Measurements from ENCODE around the gene TSHZ2. TPM values are rescaled to one million over a fixed set of nuclear protein-coding genes. Genes with fewer than 3 reads are reported as not detected.

The TSHZ2 gene
- total and polyA plus RNA-seq, 9 of the 15 experiments (the other 6 are each of a cell fraction or from before 2014, with no cell fraction given), result 0.03 to 0.20 (median 0.05) TPM; not detected in 4

DNA sequence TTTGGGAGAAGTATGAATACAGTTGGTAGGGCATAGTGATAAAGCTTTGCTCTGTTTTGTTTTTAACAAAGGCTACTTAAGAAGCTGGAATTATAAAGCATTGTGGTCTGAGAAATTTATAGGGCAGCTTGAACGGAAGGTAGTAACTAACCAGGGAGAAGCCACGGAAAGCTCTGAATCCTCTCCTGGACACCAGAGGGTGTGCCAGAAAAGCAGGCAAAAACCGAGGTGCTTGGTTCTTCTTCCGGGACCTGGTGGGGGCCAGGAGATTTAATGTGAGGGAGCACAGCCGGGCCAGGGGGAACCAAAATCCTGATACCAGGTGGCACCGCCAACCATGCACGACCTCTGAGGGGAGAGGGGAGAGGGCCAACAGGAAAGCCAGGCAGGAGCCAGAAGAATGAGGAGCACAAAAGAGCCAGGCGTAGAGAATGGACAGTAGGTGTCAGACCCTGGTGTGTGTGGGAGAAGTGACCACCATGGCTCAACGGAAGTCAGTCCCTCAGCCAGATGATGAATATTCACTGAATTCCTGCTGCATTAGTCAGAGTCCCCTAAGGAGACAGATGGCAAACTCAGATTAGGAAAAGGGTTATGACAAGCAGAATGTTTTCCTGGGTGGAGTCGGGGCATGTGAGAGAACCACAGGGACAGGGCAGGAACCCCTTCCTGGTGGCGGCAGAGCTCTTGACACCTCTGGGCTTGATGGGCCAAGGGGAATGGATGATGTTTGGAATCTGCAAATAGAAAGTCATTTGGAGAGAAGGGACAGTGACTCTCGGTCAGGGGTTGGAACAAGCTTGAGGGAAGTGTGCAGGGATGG lies 359.2 kb downstream of the TSHZ2 start (continued):
- 0 out of 2 replicates have a peak, but pooled peaks have one; percentile 34 for TF ChIP-seq RNF2 (IDR thresholded peaks at IDR 0.05)
- TF ChIP-seq NFE2 (IDR thresholded peaks at IDR 0.05; ENCODE audit: low read depth), result peak; percentile 43; the same call in 1 of the 2 replicates
- peak; percentile 96 for TF ChIP-seq ARID1B (IDR thresholded peaks at IDR 0.05)
- peak; percentile 51; the same call in 1 of the 2 replicates for TF ChIP-seq EGR1 (conservative IDR thresholded peaks at IDR 0.05)
- no peak for TF ChIP-seq ZKSCAN8 (CRISPR knock-in tag; IDR thresholded peaks at IDR 0.05)
- TF ChIP-seq TEAD1 (CRISPR knock-in tag; IDR thresholded peaks at IDR 0.05), result peak; percentile 98
- peak; percentile 60 for TF ChIP-seq FOS (IDR thresholded peaks at IDR 0.05; ENCODE audit: extremely low read depth, insufficient read length)
- peak; percentile 26; the same call in 1 of the 2 replicates for TF ChIP-seq BCOR (IDR thresholded peaks at IDR 0.05)
- TF ChIP-seq PHF8 (IDR thresholded peaks at IDR 0.05; ENCODE audit: borderline replicate concordance, low read length), result peak; percentile 40; the same call in 1 of the 2 replicates
- 0 out of 2 replicates have a peak, but pooled peaks have one; percentile 47 for TF ChIP-seq CAMTA2 (CRISPR knock-in tag; conservative IDR thresholded peaks at IDR 0.05)
- peak; percentile 71; the same call in 1 of the 2 replicates for TF ChIP-seq ZNF311 (CRISPR knock-in tag; IDR thresholded peaks at IDR 0.05)
- TF ChIP-seq NFRKB (IDR thresholded peaks at IDR 0.05; ENCODE audit: low read depth), result peak; percentile 32; the same call in 1 of the 2 replicates
- TF ChIP-seq TBP (optimal IDR thresholded peaks at IDR 0.05; ENCODE audit: low read depth, low read length), result peak; percentile 29
- TF ChIP-seq KDM4B (IDR thresholded peaks at IDR 0.05; ENCODE audit: borderline replicate concordance in 2 of 2, low read depth in 1 of 2), result no peak
- TF ChIP-seq NRF1 (conservative IDR thresholded peaks at IDR 0.05 in 1 of 2, IDR thresholded peaks at IDR 0.05 in 1 of 2), result peak in 1 of 2 experiments; percentile 41; a peak in 2 of 4 replicates
- peak; percentile 66 for TF ChIP-seq POLR2A (conservative IDR thresholded peaks at IDR 0.05)
- TF ChIP-seq LEF1 (IDR thresholded peaks at IDR 0.05), result peak; percentile 71; the same call in 1 of the 2 replicates
- peak in 1 of 2 experiments; percentile 90; a peak in 2 of 4 replicates for TF ChIP-seq ZNF318 (IDR thresholded peaks at IDR 0.05; ENCODE audit: borderline replicate concordance in 1 of 2, low read depth in 1 of 2)
- TF ChIP-seq MTA3 (IDR thresholded peaks at IDR 0.05; ENCODE audit: borderline replicate concordance), result peak; percentile 77
- peak; percentile 55; the same call in 1 of the 2 replicates for TF ChIP-seq GABPA (tag; conservative IDR thresholded peaks at IDR 0.05; ENCODE audit: low read depth)
- no peak for TF ChIP-seq RB1 (IDR thresholded peaks at IDR 0.05; ENCODE audit: low read depth)
- peak; percentile 81 for TF ChIP-seq EP300 (IDR thresholded peaks at IDR 0.05; ENCODE audit: low read length)
- TF ChIP-seq LCOR (CRISPR knock-in tag; IDR thresholded peaks at IDR 0.05), result no peak
